HG02943 (cell line): ENCODE measurements around the gene C9orf78.

Experiments
- ATAC-seq: cut with Tn5 transposase; IDR thresholded peaks from one replicate; pipeline ENCODE4 v1.9.1; 2021; ENCODE audit warnings: mild to moderate bottlenecking, low read depth, moderate library complexity; ENCODE audit not compliant: unreplicated experiment

The C9orf78 gene

GRCh38 chr9:129848712-129849441, 13.8 kb upstream of the C9orf78 start:
- ATAC-seq, result no peak

GRCh38 chr9:129845373-129845772, 10.3 kb upstream of the C9orf78 start:
- no peak for ATAC-seq

GRCh38 chr9:129841071-129841470, 6.0 kb upstream of the C9orf78 start:
- ATAC-seq, result no peak

- no peak for ATAC-seq
Measured at GRCh38 chr9:129840034-129840433, 5.0 kb upstream of the C9orf78 start.

- ATAC-seq, result no peak
Measured at GRCh38 chr9:129839324-129840023, 4.4 kb upstream of the C9orf78 start.

GRCh38 chr9:129838707-129839259, 3.7 kb upstream of the C9orf78 start:
- no peak for ATAC-seq

- no peak for ATAC-seq
Measured at GRCh38 chr9:129836311-129837007, 1.4 kb upstream of the C9orf78 start.

GRCh38 chr9:129835860-129836223, 767 bp upstream of the C9orf78 start:
- ATAC-seq, result peak; percentile 24

- peak; percentile 25 for ATAC-seq
Measured at GRCh38 chr9:129834489-129835127, 467 bp downstream of the C9orf78 start.

GRCh38 chr9:129832982-129833381, 2.1 kb downstream of the C9orf78 start:
- no peak for ATAC-seq

GRCh38 chr9:129828969-129829368, 6.1 kb downstream of the C9orf78 start:
- ATAC-seq, result no peak

- no peak for ATAC-seq
Measured at GRCh38 chr9:129828051-129828450, 7.0 kb downstream of the C9orf78 start.

GRCh38 chr9:129826759-129827158, 8.3 kb downstream of the C9orf78 start:
- no peak for ATAC-seq

GRCh38 chr9:129826344-129826743, 8.7 kb downstream of the C9orf78 start:
- no peak for ATAC-seq

GRCh38 chr9:129823935-129824601, 11.0 kb downstream of the C9orf78 start, which contains the start of gene TOR1A:
TSS of gene TOR1A (minus strand) at chr9:129824136. CDS start at chr9:129824085, 51 bp downstream.
- peak; percentile 89 for ATAC-seq

- ATAC-seq, result peak; percentile 7
Measured at GRCh38 chr9:129823542-129823934, 11.5 kb downstream of the C9orf78 start.

- ATAC-seq, result no peak
Measured at GRCh38 chr9:129822898-129823541, 12.1 kb downstream of the C9orf78 start.

GRCh38 chr9:129816501-129817435, 18.3 kb downstream of the C9orf78 start:
- no peak for ATAC-seq
